Spinal cord (tissue), 10 donors: Measurements from ENCODE around the gene SP7. TPM values are rescaled to one million over a fixed set of nuclear protein-coding genes. Genes with fewer than 3 reads are reported as not detected.
"Not testable (repeated sequence)": the region's sequence is repeated elsewhere in the genome, so short reads cannot be mapped to it uniquely, and the experiment has no call there.

Experiments
- DNase-seq, 6 donors: peaks; one replicate each; pipeline versions ENCODE4 v3.0.0 to v3.0.0-alpha.2; 2013 to 2015; ENCODE audit warnings: low spot score in 6 of 6, low read depth in 4 of 6
- H3K27ac ChIP-seq: one replicate; pipeline ENCODE4 v1.5.1; 2013; ENCODE audit warnings: low read depth, low read length, control low read depth
- H3K27me3 ChIP-seq: one replicate; pipeline ENCODE4 v1.6.1; 2013; ENCODE audit warnings: low read length; ENCODE audit not compliant: control insufficient read depth, insufficient read depth
- H3K36me3 ChIP-seq: one replicate; pipeline ENCODE4 v1.6.1; 2013; ENCODE audit warnings: low read length; ENCODE audit not compliant: control insufficient read depth, insufficient read depth
- H3K4me1 ChIP-seq: one replicate; pipeline ENCODE4 v1.6.1; 2013; ENCODE audit warnings: low read length; ENCODE audit not compliant: control insufficient read depth, insufficient read depth
- H3K4me3 ChIP-seq: one replicate; pipeline ENCODE4 v1.5.1; 2013; ENCODE audit warnings: low read depth, low read length, control low read depth
- H3K9me3 ChIP-seq: one replicate; pipeline ENCODE4 v1.6.1; 2013; ENCODE audit warnings: low read length; ENCODE audit not compliant: control insufficient read depth, insufficient read depth
- WGBS: methylation state at CpG from one replicate; pipeline ENCODE4 v1.1.5; 2013; ENCODE audit warnings: missing lambda C conversion rate; ENCODE audit not compliant: insufficient coverage; 5-methylcytosine and 5-hydroxymethylcytosine counted together
- polyA plus RNA-seq, 2 donors: library from polyadenylated mRNA; unstranded; fragments of 120-200 nt; gene quantifications; one replicate each; pipeline ENCODE4 v1.2.1, GENCODE V29; 2013; ENCODE audit not compliant: insufficient read length in 2 of 2
- total RNA-seq, 2 donors: library from RNA; depleted of rRNA in 1 of 2; stranded (reverse); fragments of 120-200 nt in 1 of 2; fragments of >200 nt in 1 of 2; gene quantifications; one replicate each; pipeline versions ENCODE4 v1.2.3 to v1.2.4, GENCODE V29; 2013 to 2014
- donor health status: healthy.

The SP7 gene
- total and polyA plus RNA-seq, 4 donors: 0.22 to 0.30 (median 0.25) TPM

DNA sequence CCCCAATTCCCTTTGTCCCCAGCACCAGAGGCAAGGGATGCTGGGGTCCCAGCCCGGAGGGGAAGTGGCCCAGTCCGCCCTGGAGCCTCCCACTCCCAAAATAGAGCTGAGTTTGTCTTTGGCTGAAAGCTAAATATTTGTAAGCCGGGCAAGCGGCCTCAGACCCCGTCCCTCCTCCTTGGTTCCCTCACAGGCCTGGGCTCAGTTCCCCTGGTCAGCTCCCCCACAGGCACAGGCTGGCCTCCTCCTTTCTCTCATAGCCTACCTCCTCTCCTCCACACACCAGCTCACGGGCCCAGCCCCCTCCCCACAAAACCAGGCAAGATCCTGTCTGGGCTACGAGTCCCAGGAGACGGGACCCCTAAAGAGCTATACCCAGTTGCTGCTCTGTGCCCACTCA, 1.3 kb downstream of the SP7 start:
- Histone ChIP-seq H3K36me3 (no peaks in the 10 kb centered on the region), H3K4me3 (no peak overlapping the region), H3K27me3 (peaks cover 26% of the 10 kb centered on the region), H3K9me3 (no peaks in the 10 kb centered on the region), H3K4me1 (peaks cover 17% of the 10 kb centered on the region), H3K27ac (no peak overlapping the region)
- WGBS: 65% methylated on average over 8 of the region's 8 CpGs
- DNase-seq: no peak

DNA sequence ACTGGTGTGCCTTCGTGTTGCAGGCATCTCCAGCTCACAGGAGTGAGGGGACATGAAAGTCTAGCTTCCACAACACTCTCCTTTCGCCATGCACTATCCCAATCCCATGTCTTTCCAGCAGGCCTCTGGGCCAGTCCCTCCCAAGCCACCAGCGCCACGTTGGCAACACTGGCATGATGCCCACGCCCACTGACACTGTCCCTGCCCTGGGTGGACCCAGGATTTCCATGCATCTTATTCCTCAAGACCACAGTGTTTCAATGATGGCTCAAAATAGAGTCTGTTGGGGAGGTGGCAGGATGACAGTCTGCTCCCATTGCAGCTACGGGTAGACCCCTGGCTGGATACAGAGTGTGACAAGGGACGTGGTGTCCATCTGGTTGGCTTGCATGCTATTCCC, 2.3 kb downstream of the SP7 start:
- Histone ChIP-seq H3K4me1 (peaks cover 16% of the 10 kb centered on the region), H3K9me3 (no peaks in the 10 kb centered on the region), H3K36me3 (no peaks in the 10 kb centered on the region), H3K27ac (no peak overlapping the region), H3K27me3 (peaks cover 24% of the 10 kb centered on the region), H3K4me3 (no peak overlapping the region)
- no peak for DNase-seq
- 85% methylated on average over 4 of the region's 7 CpGs for WGBS

GRCh38 chr12:53333289-53333688, 2.9 kb downstream of the SP7 start:
- Histone ChIP-seq H3K4me3 (no peak overlapping the region), H3K36me3 (no peaks in the 10 kb centered on the region), H3K4me1 (peaks cover 17% of the 10 kb centered on the region), H3K9me3 (no peaks in the 10 kb centered on the region), H3K27ac (no peak overlapping the region), H3K27me3 (peaks cover 23% of the 10 kb centered on the region)
- no peak for DNase-seq
- 50% methylated on average over 1 of the region's 4 CpGs for WGBS

DNA sequence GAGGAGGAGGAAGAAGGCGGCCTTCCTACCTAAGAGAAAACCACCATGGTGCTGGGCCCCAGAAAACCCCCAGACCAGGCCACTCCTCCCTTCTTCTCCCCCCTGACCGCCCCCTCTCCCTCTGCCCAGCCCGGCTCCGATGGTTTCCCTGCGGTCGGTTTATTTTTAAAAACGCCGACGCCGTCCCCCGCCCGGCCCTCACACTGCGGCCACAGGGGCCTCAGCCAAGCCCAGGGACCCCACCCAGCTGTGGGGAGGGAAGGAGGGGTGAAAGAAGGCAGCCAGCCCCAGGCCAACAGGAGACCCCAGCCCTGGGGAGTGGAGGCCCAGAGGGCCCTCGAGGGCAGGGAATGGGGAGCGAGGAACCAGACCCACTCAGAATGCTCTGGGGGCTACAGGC, 3.4 kb downstream of the SP7 start:
- Histone ChIP-seq H3K4me3 (no peak overlapping the region), H3K36me3 (no peaks in the 10 kb centered on the region), H3K4me1 (peaks cover 21% of the 10 kb centered on the region), H3K27me3 (peaks cover 20% of the 10 kb centered on the region), H3K27ac (no peak overlapping the region), H3K9me3 (no peaks in the 10 kb centered on the region)
- DNase-seq: no peak
- 74% methylated on average over 5 of the region's 15 CpGs for WGBS

- not testable (repeated sequence) for H3K4me3 ChIP-seq, H3K9me3 ChIP-seq, H3K36me3 ChIP-seq, H3K27ac ChIP-seq, DNase-seq
- peaks cover 25% of the 10 kb centered on the region for H3K4me1 ChIP-seq
- peaks cover 17% of the 10 kb centered on the region for H3K27me3 ChIP-seq
Measured at GRCh38 chr12:53332339-53332738, 3.8 kb downstream of the SP7 start.

GRCh38 chr12:53330671-53331070, 5.5 kb downstream of the SP7 start:
- DNase-seq: no peak
- Histone ChIP-seq H3K4me3 (no peak overlapping the region), H3K36me3 (no peaks in the 10 kb centered on the region), H3K9me3 (no peaks in the 10 kb centered on the region), H3K27ac (no peak overlapping the region), H3K4me1 (peaks cover 30% of the 10 kb centered on the region), H3K27me3 (peaks cover 9% of the 10 kb centered on the region)
- WGBS: 57% methylated on average over 3 of the region's 5 CpGs

GRCh38 chr12:53328043-53328435, 8.1 kb downstream of the SP7 start:
- H3K4me1 ChIP-seq: peaks cover 46% of the 10 kb centered on the region
- no peaks in the 10 kb centered on the region for H3K9me3 ChIP-seq
- no peak overlapping the region for H3K27ac ChIP-seq
- no peak for DNase-seq
- no peak overlapping the region for H3K4me3 ChIP-seq
- H3K36me3 ChIP-seq: no peaks in the 10 kb centered on the region
- peaks cover 3% of the 10 kb centered on the region for H3K27me3 ChIP-seq
- 40% methylated on average over 16 of the region's 16 CpGs for WGBS

DNA sequence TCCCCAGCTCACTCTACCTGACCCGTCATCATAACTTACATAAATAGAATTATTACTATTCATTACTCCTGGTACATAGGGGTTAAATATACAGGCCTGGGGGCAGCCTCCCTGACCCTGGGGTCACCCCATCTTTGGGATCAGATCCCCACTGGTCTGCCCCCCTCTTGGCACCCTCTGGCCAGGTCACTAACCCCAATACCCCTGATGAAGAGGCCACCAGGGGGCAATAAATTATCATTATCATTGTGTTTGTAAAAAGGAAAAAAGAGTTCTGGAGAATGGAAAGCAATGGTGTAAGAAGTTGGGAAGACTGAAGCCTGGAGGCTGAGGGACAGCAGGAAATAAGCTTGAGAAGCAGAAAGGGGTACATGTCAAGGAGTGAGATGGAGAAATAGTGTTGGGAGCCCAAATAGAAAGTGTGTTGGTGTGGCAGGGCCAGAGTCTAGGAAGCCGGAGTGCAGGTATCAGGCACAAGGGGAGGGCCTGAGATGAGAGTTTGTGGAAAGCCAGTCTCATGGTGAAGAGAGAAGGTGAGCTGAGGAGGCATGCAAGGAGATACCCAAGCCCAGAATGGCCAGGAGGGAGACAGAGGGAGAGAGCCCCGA, 8.6 kb downstream of the SP7 start:
- Histone ChIP-seq H3K4me3 (no peak overlapping the region), H3K27me3 (peaks cover 3% of the 10 kb centered on the region), H3K4me1 (peaks cover 42% of the 10 kb centered on the region), H3K27ac (no peak overlapping the region), H3K9me3 (no peaks in the 10 kb centered on the region), H3K36me3 (no peaks in the 10 kb centered on the region)
- 83% methylated on average over 3 of the region's 3 CpGs for WGBS
- DNase-seq: no peak

GRCh38 chr12:53326460-53327185, 9.5 kb downstream of the SP7 start:
- Histone ChIP-seq H3K4me3 (no peak overlapping the region), H3K27ac (peak overlapping the region; percentile 94), H3K4me1 (peaks cover 49% of the 10 kb centered on the region), H3K27me3 (peaks cover 3% of the 10 kb centered on the region), H3K9me3 (no peaks in the 10 kb centered on the region), H3K36me3 (no peaks in the 10 kb centered on the region)
- DNase-seq: no peak
- 56% methylated on average over 7 of the region's 8 CpGs for WGBS

- Histone ChIP-seq H3K36me3 (peaks cover 2% of the 10 kb centered on the region), H3K27ac (peak overlapping the region; percentile 94), H3K9me3 (no peaks in the 10 kb centered on the region), H3K4me1 (peaks cover 51% of the 10 kb centered on the region), H3K27me3 (peaks cover 3% of the 10 kb centered on the region), H3K4me3 (peak overlapping the region; percentile 58)
- DNase-seq: peak in 2 of 6 donors; percentile 64 to 82
- WGBS: under 1% methylated on average over 36 of the region's 50 CpGs
Measured at GRCh38 chr12:53325511-53326061, 10.6 kb downstream of the SP7 start.
